ENCODE results near the gene POMGNT2. TPM values are rescaled to one million over a fixed set of nuclear protein-coding genes. Genes with fewer than 3 reads are reported as not detected.

The POMGNT2 gene
- total and polyA plus RNA-seq, 10 of the 15 experiments (the other 5 are each of a cell fraction or from before 2014, with no cell fraction given): 0.02 to 1.7 (median 0.17) TPM; not detected in 1

DNA sequence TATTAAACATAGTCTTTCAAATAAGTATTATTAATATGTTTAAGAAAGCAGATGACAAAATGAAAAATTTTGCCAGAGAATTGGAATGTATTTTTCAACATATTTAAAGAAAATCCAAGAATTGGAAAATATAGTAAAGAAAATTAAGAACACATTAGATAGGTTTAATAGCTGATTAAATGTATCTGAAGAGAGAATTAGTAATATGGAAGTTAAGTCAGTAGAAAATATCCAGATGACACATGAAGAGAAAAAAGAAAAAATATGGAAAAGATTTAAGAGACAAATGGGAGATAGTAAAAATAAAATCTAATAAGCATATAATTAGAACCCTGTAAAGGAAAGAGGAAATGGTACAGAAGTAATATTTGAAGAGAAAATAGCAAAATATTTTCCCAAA, 18.0 kb upstream of the POMGNT2 start (continued):
- TF ChIP-seq, protein P1, sequence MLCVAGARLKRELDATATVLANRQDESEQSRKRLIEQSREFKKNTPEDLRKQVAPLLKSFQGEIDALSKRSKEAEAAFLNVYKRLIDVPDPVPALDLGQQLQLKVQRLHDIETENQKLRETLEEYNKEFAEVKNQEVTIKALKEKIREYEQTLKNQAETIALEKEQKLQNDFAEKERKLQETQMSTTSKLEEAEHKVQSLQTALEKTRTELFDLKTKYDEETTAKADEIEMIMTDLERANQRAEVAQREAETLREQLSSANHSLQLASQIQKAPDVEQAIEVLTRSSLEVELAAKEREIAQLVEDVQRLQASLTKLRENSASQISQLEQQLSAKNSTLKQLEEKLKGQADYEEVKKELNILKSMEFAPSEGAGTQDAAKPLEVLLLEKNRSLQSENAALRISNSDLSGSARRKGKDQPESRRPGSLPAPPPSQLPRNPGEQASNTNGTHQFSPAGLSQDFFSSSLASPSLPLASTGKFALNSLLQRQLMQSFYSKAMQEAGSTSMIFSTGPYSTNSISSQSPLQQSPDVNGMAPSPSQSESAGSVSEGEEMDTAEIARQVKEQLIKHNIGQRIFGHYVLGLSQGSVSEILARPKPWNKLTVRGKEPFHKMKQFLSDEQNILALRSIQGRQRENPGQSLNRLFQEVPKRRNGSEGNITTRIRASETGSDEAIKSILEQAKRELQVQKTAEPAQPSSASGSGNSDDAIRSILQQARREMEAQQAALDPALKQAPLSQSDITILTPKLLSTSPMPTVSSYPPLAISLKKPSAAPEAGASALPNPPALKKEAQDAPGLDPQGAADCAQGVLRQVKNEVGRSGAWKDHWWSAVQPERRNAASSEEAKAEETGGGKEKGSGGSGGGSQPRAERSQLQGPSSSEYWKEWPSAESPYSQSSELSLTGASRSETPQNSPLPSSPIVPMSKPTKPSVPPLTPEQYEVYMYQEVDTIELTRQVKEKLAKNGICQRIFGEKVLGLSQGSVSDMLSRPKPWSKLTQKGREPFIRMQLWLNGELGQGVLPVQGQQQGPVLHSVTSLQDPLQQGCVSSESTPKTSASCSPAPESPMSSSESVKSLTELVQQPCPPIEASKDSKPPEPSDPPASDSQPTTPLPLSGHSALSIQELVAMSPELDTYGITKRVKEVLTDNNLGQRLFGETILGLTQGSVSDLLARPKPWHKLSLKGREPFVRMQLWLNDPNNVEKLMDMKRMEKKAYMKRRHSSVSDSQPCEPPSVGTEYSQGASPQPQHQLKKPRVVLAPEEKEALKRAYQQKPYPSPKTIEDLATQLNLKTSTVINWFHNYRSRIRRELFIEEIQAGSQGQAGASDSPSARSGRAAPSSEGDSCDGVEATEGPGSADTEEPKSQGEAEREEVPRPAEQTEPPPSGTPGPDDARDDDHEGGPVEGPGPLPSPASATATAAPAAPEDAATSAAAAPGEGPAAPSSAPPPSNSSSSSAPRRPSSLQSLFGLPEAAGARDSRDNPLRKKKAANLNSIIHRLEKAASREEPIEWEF (IDR thresholded peaks at IDR 0.05; ENCODE audit: insufficient replicate concordance, low read depth, low read length): no peak
- TF ChIP-seq ZNF622 (IDR thresholded peaks at IDR 0.05): no peak
- TF ChIP-seq, protein P2, sequence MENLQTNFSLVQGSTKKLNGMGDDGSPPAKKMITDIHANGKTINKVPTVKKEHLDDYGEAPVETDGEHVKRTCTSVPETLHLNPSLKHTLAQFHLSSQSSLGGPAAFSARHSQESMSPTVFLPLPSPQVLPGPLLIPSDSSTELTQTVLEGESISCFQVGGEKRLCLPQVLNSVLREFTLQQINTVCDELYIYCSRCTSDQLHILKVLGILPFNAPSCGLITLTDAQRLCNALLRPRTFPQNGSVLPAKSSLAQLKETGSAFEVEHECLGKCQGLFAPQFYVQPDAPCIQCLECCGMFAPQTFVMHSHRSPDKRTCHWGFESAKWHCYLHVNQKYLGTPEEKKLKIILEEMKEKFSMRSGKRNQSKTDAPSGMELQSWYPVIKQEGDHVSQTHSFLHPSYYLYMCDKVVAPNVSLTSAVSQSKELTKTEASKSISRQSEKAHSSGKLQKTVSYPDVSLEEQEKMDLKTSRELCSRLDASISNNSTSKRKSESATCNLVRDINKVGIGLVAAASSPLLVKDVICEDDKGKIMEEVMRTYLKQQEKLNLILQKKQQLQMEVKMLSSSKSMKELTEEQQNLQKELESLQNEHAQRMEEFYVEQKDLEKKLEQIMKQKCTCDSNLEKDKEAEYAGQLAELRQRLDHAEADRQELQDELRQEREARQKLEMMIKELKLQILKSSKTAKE (IDR thresholded peaks at IDR 0.05; ENCODE audit: low read depth, poor library complexity, severe bottlenecking): no peak
- TF ChIP-seq CBX3 (IDR thresholded peaks at IDR 0.05; ENCODE audit: borderline replicate concordance, low read depth): no peak
- TF ChIP-seq KLF5 (IDR thresholded peaks at IDR 0.05; ENCODE audit: partially characterized antibody): no peak
